ENCODE results near the gene KCNIP4. TPM values are rescaled to one million over a fixed set of nuclear protein-coding genes. Genes with fewer than 3 reads are reported as not detected.

KCNIP4 gene
- total and polyA plus RNA-seq, 2 experiments from 2014 or later = 0.14 to 0.63 TPM

DNA sequence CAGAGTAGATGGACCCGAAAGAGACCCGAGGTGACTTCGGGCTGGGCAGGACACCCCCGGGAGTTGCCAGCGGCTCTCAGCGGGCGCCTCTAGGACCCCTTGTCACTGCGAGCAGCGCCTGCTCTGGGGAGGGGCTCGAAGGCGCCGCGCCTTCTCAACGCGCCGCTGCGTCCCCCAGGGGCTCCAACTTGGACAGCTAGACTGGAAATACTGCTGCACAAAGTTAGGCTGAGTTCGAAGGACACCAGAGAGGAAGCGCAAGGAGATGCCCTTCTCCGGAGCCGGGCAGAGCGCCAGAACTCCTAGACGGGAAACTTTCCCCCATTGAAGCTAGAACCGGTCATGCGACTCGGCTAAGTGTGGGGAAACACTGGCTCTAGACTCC, 493 bp upstream of the KCNIP4 start:
- Histone ChIP-seq H3K4me3 (peak overlapping the region; percentile 78), H3K27me3 (ENCODE audit: insufficient read depth) (peaks cover 42% of the 10 kb centered on the region), H2AFZ (peak overlapping the region; percentile 99), H3K9me2 (ENCODE audit: insufficient read depth) (no peaks in the 10 kb centered on the region), H3K4me2 (peak overlapping the region; percentile 88), H3K4me1 (ENCODE audit: insufficient read depth) (0 out of 2 replicates have a peak, but pooled peaks cover 4% of the 10 kb centered on the region), H3K79me2 (replicated peaks; ENCODE audit: insufficient read depth) (no peaks in the 10 kb centered on the region), H4K20me1 (replicated peaks; ENCODE audit: insufficient read depth) (no peaks in the 10 kb centered on the region), H3K36me3 (ENCODE audit: insufficient read depth) (no peaks in the 10 kb centered on the region), H3F3A (replicated peaks; ENCODE audit: low read depth) (no peaks in the 10 kb centered on the region), H3K27ac (ENCODE audit: low read depth) (no peak overlapping the region)
- H3K4me1 Mint-ChIP-seq = peaks cover 9% of the 10 kb centered on the region; the same call in 2 of the 3 replicates
- peaks cover 27% of the 10 kb centered on the region for H3K27me3 Mint-ChIP-seq (ENCODE audit: insufficient read depth, low read depth, poor library complexity)
- peak overlapping the region; percentile 64 for H3K4me3 Mint-ChIP-seq
- ATAC-seq (peak; percentile 59), DNase-seq (ENCODE audit: low spot score) (peak; percentile 37)
- no peaks in the 10 kb centered on the region; the same call in 2 of the 3 replicates for H3K9me3 Mint-ChIP-seq
- no peak for TF ChIP-seq ZNF331 (CRISPR knock-in tag; IDR thresholded peaks at IDR 0.05; ENCODE audit: low read depth)
- TF ChIP-seq, protein P1, sequence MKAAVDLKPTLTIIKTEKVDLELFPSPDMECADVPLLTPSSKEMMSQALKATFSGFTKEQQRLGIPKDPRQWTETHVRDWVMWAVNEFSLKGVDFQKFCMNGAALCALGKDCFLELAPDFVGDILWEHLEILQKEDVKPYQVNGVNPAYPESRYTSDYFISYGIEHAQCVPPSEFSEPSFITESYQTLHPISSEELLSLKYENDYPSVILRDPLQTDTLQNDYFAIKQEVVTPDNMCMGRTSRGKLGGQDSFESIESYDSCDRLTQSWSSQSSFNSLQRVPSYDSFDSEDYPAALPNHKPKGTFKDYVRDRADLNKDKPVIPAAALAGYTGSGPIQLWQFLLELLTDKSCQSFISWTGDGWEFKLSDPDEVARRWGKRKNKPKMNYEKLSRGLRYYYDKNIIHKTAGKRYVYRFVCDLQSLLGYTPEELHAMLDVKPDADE (IDR thresholded peaks at IDR 0.05) = no peak
- TF ChIP-seq JUNB (IDR thresholded peaks at IDR 0.05; ENCODE audit: unreplicated experiment) = no peak
- no peak for TF ChIP-seq CREB1 (CRISPR knock-in tag; IDR thresholded peaks at IDR 0.05; ENCODE audit: low read depth)
- no peak for TF ChIP-seq STAT1 (IDR thresholded peaks at IDR 0.05; ENCODE audit: unreplicated experiment)
- no peak for TF ChIP-seq NANOG (IDR thresholded peaks at IDR 0.05; ENCODE audit: borderline replicate concordance)
- TF ChIP-seq, protein P2, sequence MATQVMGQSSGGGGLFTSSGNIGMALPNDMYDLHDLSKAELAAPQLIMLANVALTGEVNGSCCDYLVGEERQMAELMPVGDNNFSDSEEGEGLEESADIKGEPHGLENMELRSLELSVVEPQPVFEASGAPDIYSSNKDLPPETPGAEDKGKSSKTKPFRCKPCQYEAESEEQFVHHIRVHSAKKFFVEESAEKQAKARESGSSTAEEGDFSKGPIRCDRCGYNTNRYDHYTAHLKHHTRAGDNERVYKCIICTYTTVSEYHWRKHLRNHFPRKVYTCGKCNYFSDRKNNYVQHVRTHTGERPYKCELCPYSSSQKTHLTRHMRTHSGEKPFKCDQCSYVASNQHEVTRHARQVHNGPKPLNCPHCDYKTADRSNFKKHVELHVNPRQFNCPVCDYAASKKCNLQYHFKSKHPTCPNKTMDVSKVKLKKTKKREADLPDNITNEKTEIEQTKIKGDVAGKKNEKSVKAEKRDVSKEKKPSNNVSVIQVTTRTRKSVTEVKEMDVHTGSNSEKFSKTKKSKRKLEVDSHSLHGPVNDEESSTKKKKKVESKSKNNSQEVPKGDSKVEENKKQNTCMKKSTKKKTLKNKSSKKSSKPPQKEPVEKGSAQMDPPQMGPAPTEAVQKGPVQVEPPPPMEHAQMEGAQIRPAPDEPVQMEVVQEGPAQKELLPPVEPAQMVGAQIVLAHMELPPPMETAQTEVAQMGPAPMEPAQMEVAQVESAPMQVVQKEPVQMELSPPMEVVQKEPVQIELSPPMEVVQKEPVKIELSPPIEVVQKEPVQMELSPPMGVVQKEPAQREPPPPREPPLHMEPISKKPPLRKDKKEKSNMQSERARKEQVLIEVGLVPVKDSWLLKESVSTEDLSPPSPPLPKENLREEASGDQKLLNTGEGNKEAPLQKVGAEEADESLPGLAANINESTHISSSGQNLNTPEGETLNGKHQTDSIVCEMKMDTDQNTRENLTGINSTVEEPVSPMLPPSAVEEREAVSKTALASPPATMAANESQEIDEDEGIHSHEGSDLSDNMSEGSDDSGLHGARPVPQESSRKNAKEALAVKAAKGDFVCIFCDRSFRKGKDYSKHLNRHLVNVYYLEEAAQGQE (IDR thresholded peaks at IDR 0.05; ENCODE audit: unreplicated experiment) = no peak
- TF ChIP-seq, protein P3, sequence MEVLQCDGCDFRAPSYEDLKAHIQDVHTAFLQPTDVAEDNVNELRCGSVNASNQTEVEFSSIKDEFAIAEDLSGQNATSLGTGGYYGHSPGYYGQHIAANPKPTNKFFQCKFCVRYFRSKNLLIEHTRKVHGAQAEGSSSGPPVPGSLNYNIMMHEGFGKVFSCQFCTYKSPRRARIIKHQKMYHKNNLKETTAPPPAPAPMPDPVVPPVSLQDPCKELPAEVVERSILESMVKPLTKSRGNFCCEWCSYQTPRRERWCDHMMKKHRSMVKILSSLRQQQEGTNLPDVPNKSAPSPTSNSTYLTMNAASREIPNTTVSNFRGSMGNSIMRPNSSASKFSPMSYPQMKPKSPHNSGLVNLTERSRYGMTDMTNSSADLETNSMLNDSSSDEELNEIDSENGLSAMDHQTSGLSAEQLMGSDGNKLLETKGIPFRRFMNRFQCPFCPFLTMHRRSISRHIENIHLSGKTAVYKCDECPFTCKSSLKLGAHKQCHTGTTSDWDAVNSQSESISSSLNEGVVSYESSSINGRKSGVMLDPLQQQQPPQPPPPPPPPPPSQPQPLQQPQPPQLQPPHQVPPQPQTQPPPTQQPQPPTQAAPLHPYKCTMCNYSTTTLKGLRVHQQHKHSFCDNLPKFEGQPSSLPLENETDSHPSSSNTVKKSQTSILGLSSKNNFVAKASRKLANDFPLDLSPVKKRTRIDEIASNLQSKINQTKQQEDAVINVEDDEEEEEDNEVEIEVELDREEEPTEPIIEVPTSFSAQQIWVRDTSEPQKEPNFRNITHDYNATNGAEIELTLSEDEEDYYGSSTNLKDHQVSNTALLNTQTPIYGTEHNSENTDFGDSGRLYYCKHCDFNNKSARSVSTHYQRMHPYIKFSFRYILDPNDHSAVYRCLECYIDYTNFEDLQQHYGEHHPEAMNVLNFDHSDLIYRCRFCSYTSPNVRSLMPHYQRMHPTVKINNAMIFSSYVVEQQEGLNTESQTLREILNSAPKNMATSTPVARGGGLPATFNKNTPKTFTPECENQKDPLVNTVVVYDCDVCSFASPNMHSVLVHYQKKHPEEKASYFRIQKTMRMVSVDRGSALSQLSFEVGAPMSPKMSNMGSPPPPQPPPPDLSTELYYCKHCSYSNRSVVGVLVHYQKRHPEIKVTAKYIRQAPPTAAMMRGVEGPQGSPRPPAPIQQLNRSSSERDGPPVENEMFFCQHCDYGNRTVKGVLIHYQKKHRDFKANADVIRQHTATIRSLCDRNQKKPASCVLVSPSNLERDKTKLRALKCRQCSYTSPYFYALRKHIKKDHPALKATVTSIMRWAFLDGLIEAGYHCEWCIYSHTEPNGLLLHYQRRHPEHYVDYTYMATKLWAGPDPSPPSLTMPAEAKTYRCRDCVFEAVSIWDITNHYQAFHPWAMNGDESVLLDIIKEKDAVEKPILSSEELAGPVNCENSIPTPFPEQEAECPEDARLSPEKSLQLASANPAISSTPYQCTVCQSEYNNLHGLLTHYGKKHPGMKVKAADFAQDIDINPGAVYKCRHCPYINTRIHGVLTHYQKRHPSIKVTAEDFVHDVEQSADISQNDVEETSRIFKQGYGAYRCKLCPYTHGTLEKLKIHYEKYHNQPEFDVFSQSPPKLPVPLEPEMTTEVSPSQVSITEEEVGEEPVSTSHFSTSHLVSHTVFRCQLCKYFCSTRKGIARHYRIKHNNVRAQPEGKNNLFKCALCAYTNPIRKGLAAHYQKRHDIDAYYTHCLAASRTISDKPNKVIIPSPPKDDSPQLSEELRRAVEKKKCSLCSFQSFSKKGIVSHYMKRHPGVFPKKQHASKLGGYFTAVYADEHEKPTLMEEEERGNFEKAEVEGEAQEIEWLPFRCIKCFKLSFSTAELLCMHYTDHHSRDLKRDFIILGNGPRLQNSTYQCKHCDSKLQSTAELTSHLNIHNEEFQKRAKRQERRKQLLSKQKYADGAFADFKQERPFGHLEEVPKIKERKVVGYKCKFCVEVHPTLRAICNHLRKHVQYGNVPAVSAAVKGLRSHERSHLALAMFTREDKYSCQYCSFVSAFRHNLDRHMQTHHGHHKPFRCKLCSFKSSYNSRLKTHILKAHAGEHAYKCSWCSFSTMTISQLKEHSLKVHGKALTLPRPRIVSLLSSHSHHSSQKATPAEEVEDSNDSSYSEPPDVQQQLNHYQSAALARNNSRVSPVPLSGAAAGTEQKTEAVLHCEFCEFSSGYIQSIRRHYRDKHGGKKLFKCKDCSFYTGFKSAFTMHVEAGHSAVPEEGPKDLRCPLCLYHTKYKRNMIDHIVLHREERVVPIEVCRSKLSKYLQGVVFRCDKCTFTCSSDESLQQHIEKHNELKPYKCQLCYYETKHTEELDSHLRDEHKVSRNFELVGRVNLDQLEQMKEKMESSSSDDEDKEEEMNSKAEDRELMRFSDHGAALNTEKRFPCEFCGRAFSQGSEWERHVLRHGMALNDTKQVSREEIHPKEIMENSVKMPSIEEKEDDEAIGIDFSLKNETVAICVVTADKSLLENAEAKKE (CRISPR knock-in tag; IDR thresholded peaks at IDR 0.05) = no peak
- TF ChIP-seq POLR2AphosphoS5 (IDR thresholded peaks at IDR 0.05; ENCODE audit: low read depth) = no peak
- TF ChIP-seq EZH2 (IDR thresholded peaks at IDR 0.05; ENCODE audit: low read depth, unreplicated experiment) = no peak
- TF ChIP-seq, protein P4, sequence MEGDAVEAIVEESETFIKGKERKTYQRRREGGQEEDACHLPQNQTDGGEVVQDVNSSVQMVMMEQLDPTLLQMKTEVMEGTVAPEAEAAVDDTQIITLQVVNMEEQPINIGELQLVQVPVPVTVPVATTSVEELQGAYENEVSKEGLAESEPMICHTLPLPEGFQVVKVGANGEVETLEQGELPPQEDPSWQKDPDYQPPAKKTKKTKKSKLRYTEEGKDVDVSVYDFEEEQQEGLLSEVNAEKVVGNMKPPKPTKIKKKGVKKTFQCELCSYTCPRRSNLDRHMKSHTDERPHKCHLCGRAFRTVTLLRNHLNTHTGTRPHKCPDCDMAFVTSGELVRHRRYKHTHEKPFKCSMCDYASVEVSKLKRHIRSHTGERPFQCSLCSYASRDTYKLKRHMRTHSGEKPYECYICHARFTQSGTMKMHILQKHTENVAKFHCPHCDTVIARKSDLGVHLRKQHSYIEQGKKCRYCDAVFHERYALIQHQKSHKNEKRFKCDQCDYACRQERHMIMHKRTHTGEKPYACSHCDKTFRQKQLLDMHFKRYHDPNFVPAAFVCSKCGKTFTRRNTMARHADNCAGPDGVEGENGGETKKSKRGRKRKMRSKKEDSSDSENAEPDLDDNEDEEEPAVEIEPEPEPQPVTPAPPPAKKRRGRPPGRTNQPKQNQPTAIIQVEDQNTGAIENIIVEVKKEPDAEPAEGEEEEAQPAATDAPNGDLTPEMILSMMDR (conservative IDR thresholded peaks at IDR 0.05; ENCODE audit: low read depth in 2 of 2) = no peak
- TF ChIP-seq ZNF114 (CRISPR knock-in tag; IDR thresholded peaks at IDR 0.05) = no peak
- TF ChIP-seq EZH2phosphoT487 (IDR thresholded peaks at IDR 0.05; ENCODE audit: unreplicated experiment) = no peak
- H3K27ac Mint-ChIP-seq = no peak overlapping the region
- no peaks in the 10 kb centered on the region for H3K36me3 Mint-ChIP-seq (ENCODE audit: low read depth)
